Kidney (tissue), 14 donors: ENCODE results near the gene TMEM178B. TPM values are rescaled to one million over a fixed set of nuclear protein-coding genes. Genes with fewer than 3 reads are reported as not detected.

Experiments
- DNase-seq, 5 donors: peaks; one replicate each; pipeline ENCODE4 v3.0.0-alpha.2; 2013 to 2020
- FAIRE-seq: peaks from 2 replicates; lab custom pipeline; 2012; peaks lifted over from hg19 to GRCh38; lab: Jason Lieb, UNC
- H3K27ac ChIP-seq, 2 donors: one replicate each; pipeline ENCODE4 v1.7.0; 2013; ENCODE audit warnings: low read depth in 2 of 2, low read length in 2 of 2, inconsistent platforms in 1 of 2
- H3K27me3 ChIP-seq: one replicate; pipeline ENCODE4 v1.7.1; 2013; ENCODE audit warnings: low read length, inconsistent platforms; ENCODE audit not compliant: control insufficient read depth, insufficient read depth
- H3K36me3 ChIP-seq, 3 donors: one replicate each; pipeline versions ENCODE4 v1.7.0 to v1.7.1; 2013; ENCODE audit warnings: low read length in 3 of 3, control low read depth in 1 of 3, inconsistent platforms in 1 of 3; ENCODE audit not compliant: insufficient read depth in 3 of 3, control insufficient read depth in 2 of 3
- H3K4me1 ChIP-seq, 3 donors: one replicate each; pipeline versions ENCODE4 v1.7.0 to v1.7.1; 2013; ENCODE audit warnings: low read length in 3 of 3, inconsistent platforms in 1 of 3, low read depth in 1 of 3; ENCODE audit not compliant: control insufficient read depth in 2 of 3, insufficient read depth in 2 of 3
- H3K4me3 ChIP-seq, 3 donors: one replicate each; pipeline versions ENCODE4 v1.7.0 to v1.8.1; 2013; ENCODE audit warnings: low read length in 3 of 3, control low read depth in 1 of 3, inconsistent platforms in 1 of 3
- H3K9ac ChIP-seq, 3 donors: one replicate each; pipeline versions ENCODE4 v1.7.0 to v1.7.1; 2013; ENCODE audit warnings: low read length in 3 of 3, control low read depth in 1 of 3, inconsistent platforms in 1 of 3
- H3K9me3 ChIP-seq, 3 donors: one replicate each; pipeline versions ENCODE4 v1.7.0 to v1.7.1; 2013; ENCODE audit warnings: low read length in 3 of 3, control low read depth in 1 of 3, inconsistent platforms in 1 of 3; ENCODE audit not compliant: control insufficient read depth in 2 of 3, insufficient read depth in 1 of 3
- intact Hi-C: fragments of 100-400 bp; cut with DNase I; formaldehyde crosslinking; loops from one replicate; pipeline ENCODE4 v1.11.1; 2022
- polyA plus RNA-seq: library from polyadenylated mRNA; stranded (reverse); fragments of 350-450 nt; fragmentation: Illumina TruSeq; extraction: RNeasy Lipid Tissue Mini Kit (QIAGEN cat#74804); gene quantifications from one replicate; pipeline ENCODE4 v1.2.3, GENCODE V29; 2014; ENCODE audit warnings: low read depth, low replicate concordance; ENCODE audit not compliant: insufficient read depth
- total RNA-seq: library from RNA; stranded (reverse); fragmentation: NEBNext Ultra II Directional; extraction: Animal tissue kit (Norgen Biotek cat#: 25700); gene quantifications from one replicate; pipeline ENCODE4 v1.2.1, GENCODE V29; 2021
- TF ChIP-seq, protein P1 (sequence below): IDR thresholded peaks from 3 replicates; pipeline ENCODE4 v1.5.1; 2012; ENCODE audit warnings: mild to moderate bottlenecking, moderate library complexity, borderline replicate concordance; ENCODE audit not compliant: insufficient read depth; ENCODE audit errors: extremely low read depth
- donor health status: control.
- donor health status: control.
- donor health status: control.
- donor health status: control.
- donor health status: control.
- donor health status: DM: yes; HTN: yes; CAD: no.
- donor health status: Normal renal cell carcinoma (clear cell type).

The TMEM178B gene
- total and polyA plus RNA-seq, 2 donors from 2014 or later, result 0.58 to 20.0 TPM

GRCh38 chr7:141213226-141213625 is 139.4 kb downstream of the TMEM178B start:
- Histone ChIP-seq H3K4me3 (no peak overlapping the region), H3K36me3 (no peaks in the 10 kb centered on the region), H3K4me1 (peaks cover 0 to 3% (median 0%) of the 10 kb centered on the region in 3 donors), H3K9me3 (no peaks in the 10 kb centered on the region), H3K9ac (no peak overlapping the region), H3K27me3 (no peaks in the 10 kb centered on the region), H3K27ac (no peak overlapping the region)
- DNase-seq (no peak), FAIRE-seq (no peak)
- TF ChIP-seq, protein P1, sequence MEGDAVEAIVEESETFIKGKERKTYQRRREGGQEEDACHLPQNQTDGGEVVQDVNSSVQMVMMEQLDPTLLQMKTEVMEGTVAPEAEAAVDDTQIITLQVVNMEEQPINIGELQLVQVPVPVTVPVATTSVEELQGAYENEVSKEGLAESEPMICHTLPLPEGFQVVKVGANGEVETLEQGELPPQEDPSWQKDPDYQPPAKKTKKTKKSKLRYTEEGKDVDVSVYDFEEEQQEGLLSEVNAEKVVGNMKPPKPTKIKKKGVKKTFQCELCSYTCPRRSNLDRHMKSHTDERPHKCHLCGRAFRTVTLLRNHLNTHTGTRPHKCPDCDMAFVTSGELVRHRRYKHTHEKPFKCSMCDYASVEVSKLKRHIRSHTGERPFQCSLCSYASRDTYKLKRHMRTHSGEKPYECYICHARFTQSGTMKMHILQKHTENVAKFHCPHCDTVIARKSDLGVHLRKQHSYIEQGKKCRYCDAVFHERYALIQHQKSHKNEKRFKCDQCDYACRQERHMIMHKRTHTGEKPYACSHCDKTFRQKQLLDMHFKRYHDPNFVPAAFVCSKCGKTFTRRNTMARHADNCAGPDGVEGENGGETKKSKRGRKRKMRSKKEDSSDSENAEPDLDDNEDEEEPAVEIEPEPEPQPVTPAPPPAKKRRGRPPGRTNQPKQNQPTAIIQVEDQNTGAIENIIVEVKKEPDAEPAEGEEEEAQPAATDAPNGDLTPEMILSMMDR, result no peak
- intact Hi-C loops, result no loop called here

- FAIRE-seq (no peak), DNase-seq (no peak)
- Histone ChIP-seq H3K27me3 (no peaks in the 10 kb centered on the region), H3K4me1 (no peaks in the 10 kb centered on the region), H3K27ac (no peak overlapping the region), H3K4me3 (no peak overlapping the region), H3K9me3 (no peaks in the 10 kb centered on the region), H3K36me3 (no peaks in the 10 kb centered on the region), H3K9ac (no peak overlapping the region)
- TF ChIP-seq, protein P1, result no peak
- intact Hi-C loops, result no loop called here
Measured at GRCh38 chr7:141217938-141218337, 144.1 kb downstream of the TMEM178B start.

DNA sequence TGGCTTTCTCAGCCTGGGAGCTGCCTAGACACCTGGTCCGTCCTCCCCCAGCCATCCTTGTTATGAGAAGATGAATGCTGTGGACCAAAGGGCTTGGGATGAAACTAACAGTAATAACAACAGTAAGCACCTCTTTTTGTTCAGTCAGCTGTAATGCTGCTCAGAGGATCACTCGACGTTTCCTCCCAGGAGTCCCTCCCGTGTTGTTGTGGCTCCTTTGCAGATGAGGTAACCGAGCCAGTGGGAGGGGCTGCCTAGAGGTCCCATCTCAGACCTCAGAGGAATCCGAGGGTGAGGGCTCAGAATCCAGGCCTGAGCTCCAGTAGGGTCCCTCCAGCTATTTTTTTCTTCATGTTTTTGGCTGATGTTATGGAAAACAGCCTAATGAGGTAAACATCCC is 145.1 kb downstream of the TMEM178B start:
- Histone ChIP-seq H3K27me3 (no peaks in the 10 kb centered on the region), H3K9me3 (no peaks in the 10 kb centered on the region), H3K4me3 (no peak overlapping the region), H3K27ac (no peak overlapping the region), H3K4me1 (no peaks in the 10 kb centered on the region), H3K36me3 (no peaks in the 10 kb centered on the region), H3K9ac (no peak overlapping the region)
- FAIRE-seq, result no peak
- intact Hi-C loops, result no loop called here
- DNase-seq, result no peak
- TF ChIP-seq, protein P1, result no peak

DNA sequence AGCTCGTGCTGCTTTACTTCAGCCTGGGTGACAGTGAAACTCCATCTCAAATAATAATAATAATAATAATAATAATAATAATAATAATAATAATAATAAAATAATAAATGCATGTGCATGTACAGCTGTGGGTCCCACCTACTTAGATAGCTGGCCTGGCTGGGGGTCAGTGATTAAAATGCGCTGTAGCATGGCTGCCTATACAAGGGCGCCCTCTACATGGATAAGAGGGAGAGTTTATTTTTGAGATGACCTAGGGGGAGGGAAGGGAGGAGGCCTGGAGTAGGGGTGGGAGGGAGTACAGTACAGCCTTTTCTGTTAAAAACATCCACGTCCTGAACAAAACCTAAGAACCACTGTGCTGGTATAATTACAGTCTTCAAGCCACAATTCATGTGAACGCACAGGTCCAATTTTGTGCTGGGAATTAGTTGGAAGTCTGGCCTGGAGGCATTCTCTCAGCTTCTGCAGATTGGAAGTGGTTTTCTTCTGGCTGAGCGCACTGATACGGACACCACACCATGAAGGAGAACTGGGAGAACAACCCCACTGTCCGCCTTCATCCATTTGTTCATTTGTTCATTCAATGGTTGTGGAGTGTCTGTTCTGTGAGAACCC is 146.5 kb downstream of the TMEM178B start:
- TF ChIP-seq, protein P1, result peak; percentile 2
- Histone ChIP-seq H3K36me3 (no peaks in the 10 kb centered on the region), H3K27ac (no peak overlapping the region), H3K4me1 (no peaks in the 10 kb centered on the region), H3K9me3 (no peaks in the 10 kb centered on the region), H3K27me3 (no peaks in the 10 kb centered on the region), H3K4me3 (no peak overlapping the region), H3K9ac (no peak overlapping the region)
- DNase-seq (peak in 1 of 5 donors; percentile 5), FAIRE-seq (no peak)
- intact Hi-C loops, result no loop called here
